SW480 (cell line): ENCODE measurements around the gene HIVEP3.

ENCODE experiments used
- DNase-seq: peaks from one replicate; pipeline ENCODE4 v3.0.0-alpha.2; 2016; ENCODE audit warnings: low spot score

HIVEP3 gene

DNA sequence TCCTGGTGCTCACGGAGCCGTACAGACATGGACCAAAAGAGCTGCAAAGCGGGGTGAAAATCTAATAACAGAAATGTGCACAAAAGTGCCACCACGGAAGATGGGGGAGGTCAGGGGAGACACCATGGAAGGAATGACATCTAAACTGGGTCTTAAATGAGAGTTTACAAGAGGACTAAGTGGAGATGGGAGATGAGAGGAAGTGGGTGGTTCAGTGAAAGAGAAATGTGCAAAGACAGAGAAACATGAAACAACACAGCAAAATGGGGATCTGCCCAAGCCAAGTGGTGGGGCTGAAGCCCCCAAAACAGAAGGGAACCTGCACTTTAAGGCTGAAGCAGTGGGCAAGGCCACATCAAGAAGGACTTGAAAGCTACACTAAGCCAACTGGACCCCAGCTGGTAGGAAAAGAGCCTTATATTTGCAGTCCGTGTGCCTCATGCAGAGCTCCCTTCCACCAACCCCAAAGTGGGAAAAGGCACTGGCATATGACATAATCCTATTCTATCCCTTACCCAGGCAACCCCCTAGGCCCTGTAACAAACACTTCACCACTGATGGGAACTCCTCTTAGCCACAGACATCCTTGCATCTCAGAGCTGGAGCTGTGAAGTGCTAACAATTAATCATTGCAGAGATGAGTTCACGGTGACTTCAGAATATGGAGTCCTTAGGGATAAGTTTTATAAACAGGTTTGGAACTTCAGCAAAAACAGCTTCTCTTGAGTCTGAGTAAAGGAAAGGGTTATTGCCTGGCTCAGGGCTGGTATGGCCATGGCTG lies 235.7 kb downstream of the HIVEP3 start:
- DNase-seq = no peak

DNA sequence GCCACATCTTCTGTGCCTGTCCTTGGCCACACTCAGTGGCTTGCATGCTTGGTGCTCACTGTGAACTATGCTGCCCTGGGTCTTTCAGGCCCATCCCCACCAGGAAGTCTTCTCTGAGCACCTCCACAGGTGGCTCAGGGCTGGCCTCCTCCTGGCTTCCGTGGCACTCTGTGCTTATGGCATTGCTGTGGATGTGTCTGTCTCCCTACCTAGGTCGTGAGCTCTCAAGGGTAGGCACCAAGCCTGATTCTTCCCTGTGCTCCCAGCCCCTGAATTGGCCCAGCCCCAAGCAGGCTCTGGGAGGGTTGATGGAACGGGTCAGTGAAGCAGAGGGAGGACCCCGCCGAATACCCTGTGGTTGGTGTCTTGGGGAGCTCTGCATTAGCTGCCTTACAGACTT lies 236.6 kb downstream of the HIVEP3 start:
- DNase-seq = no peak

DNA sequence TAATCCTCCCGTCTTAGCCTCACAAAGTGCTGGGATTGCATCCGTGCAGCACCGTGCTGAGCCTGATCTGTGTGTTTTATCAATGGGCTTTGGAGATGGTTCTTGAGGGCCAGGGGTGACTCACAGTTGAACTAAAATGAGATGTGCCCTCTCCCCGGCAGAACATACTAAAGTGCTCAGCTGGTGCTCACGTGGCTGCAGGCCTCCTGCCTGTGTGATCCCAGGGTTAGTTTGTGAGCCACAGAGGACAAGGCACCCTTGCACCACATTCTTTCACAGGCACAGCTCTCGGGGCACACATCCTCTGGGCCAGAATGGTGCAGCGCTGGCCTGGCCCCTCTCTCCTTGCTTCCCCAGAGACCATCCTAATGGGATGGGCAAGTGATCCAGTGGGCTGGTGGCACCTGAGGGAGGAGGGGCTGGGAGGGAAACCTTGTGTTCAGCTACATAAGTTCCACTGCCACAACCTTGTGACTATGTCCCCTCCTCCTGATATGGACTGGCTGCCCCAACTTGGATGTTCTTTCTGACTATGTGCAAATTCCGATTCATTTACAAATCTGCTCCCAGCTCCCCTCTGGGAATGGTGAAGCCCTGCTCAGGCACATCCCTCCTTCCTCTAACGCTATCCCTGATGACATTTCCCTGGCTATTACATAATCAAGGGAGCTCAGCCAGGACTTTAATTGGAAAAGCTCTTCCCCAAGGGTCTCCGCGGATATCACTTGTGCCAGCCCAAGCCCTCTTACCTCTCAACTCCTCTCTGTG lies 237.2 kb downstream of the HIVEP3 start:
- DNase-seq = no peak

DNA sequence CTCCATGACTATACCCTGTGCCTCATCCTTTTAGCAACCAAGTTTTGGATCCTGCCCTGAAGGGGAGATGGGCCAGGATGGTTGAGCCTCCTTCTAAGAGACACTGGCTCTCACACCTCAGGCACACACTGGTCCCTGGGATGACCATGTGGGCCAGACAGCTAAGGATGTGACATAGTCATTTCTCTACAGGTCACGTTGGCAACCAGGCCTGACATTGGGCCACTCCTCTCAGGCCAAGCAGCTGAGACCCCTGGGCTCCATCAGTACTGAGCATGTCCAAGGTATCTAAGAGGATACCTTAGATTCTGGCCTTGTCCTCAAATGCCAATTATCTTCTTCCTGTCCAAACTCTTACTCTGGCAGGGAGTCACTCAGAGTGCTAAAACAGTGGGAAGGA lies 238.7 kb downstream of the HIVEP3 start:
- DNase-seq = no peak

DNA sequence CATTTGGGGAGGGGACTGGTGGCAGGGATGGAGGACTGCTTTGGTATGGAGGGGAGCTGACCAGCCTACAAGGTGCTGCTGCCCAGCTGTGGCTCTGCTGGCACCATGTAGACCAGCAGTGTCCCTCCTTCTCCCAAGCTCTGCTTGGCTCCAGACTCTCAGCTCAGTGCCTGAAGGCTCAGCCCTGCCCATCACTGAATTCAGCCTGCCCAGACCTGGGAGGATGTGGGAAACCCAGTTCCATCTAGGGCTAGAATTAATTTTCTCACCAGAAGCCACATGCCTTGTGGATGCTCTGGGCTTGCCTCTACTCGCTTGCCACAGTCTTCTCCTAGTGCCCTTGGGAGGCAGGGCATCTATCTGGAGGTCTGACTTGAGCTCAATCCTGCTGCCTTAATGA lies 239.2 kb downstream of the HIVEP3 start:
- no peak for DNase-seq

DNA sequence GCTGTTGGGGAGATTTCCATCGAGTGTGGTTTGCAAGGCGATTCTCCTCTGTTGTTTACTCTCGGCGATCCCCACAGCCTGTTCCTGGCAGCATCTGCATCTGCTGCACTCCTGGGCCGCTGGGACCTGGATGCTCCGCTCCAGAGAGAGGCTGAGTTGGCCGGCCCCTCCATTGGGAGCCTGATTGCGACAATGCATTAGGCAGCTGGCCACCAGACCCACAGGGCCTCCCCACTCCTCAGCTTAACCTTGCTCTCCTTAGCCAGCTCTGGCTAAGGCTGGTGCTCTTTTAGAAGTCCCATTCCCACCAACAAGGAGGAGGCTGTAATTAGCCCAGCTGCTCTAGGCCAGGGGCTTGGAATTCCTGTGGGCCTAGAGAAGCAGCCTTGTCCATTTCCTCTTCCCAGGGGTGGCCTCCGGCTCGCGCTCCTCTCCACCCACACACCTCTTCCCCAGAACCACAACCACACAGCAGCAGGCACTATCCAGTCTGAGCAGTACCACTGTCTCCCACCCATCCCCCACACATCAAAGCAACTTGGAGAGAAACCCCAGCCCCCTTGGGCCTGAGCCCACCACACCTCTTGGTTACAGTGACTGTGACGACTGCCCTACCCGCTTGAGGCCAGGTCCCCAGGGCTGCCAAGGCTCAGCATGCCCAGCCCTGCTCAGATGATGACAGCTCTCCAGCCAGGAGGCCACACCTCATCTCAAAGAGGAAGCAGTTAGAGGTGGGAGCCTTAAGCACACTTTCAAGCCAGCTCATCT lies 240.4 kb downstream of the HIVEP3 start:
- DNase-seq = peak; percentile 95

DNA sequence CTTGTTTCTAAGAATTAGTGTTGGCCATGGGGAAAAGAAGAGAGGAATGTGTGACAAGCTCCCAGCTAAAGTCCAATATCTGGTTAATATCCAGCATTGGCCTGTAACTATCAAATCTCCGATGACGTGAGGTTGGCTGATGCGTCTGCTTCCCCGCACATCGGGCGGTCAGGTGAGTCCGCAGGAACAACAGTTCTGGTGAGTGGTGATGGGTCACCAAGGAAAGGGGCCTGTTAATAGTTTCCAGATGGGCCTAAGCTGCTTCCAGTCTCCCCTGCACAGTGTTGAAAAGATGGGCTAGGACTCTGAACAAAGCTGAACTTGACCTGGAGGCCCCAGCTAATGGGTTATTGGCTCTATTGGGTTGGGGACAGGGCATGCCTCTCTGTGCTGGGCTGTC lies 241.1 kb downstream of the HIVEP3 start:
- DNase-seq = no peak

DNA sequence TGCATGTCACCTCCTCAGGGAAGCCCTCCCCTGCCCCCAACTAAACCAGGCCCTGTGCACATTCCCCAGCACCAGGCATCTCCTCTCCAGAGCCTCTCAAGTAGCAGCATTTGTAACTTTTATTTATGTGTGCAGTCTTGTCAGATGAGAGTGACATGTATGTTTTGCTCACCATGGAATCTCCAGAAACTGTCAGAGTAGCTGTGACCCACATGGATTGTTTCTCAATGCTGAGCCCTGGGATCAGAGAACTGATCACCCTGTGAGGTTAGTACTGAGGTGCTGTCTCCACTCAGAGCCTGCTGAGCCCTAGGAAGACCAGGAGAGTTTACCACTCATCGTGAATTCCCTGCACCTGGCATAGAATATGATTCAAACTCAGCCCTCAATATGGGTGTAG lies 243.3 kb downstream of the HIVEP3 start:
- no peak for DNase-seq

DNA sequence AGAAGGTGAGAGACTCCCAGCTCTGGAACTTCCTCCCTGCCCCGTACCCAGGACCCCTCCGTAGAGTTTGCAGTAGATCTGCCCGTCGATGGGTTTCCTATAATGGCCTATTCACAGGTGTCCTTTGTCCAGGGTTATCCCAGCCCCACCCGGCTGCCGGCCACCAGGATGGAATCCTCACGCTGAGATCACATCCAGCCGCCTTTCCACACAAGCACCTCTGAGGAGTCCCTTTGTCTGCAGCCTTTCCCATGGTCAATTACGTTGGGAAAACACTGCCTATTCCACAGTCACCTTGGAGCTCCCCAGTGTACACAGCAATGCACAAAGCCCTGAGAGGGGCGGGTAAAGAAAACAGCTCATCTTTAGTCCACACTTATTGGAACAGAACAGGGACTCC lies 244.2 kb downstream of the HIVEP3 start:
- DNase-seq = no peak

DNA sequence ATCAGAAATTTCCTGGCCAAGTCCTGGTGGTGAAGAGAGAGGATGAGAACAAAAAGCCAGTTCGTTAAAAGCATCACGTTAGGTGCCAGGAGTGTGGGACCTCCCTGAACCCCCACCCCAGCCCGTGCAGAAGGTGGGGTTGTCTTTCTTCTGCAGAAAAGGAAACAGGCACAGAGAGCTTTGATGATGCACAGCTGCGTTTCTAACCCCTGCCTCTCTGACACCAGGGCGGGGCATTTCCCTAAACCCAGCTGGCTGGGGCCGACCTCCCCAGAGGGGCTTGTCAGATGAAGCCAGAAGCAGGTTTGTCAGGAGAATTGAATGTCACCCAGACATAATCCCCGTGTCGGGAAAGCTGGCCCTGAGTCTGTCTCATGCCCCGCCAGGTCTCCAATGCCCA lies 244.9 kb downstream of the HIVEP3 start:
- DNase-seq = no peak

DNA sequence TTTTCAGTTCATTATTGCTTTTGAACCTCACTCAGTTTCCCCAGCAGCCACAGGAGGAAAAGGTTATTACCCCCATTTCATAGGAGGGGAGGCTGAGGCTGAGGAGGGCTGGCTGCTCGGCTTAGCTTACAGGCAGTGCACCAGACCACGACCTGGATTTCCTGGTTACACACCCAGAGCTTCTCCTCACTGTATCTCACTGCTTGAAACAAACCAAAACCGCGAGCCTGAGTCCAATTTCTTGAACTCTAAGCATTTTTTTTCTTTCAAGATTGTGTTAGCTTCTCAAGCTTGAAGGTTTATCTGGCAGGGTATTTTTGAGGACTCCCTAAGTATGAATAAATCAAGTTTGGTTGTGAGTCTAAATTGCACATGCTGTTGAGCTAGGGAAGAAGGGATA lies 245.3 kb downstream of the HIVEP3 start:
- no peak for DNase-seq

DNA sequence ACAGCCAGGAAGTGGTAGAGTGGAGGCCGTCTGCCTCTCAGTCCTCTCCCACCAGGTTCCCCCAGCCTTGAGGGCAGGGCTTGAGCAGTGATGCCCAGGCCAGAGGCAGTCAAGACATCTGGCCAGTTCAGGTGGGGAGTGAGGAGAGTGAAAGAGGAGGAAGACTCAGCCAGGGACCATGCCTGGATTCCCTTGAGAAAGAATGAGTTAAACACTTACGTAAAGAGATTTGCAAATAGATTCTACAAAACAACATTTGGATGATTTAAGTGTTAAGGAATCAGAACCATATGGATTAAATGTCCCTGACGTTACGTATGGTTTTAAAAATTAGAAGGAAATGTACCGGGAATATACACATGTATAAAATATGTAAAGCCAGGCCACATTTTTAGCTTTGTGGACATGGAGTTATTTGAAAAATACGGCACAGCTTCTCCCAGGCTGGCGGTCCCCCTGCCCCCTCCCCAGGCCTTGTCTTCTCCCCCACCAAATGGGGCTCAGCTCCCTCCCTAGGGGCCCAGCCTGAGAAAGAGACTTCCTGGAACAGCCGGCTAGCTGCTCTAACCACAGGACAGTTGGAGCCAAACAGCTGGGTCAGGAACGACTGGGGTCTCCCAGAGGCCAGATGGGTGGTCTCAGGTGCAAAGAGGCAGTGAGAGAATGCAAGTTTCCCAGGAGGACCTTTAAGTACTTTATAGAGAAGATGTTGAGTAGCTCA lies 245.9 kb downstream of the HIVEP3 start:
- no peak for DNase-seq

DNA sequence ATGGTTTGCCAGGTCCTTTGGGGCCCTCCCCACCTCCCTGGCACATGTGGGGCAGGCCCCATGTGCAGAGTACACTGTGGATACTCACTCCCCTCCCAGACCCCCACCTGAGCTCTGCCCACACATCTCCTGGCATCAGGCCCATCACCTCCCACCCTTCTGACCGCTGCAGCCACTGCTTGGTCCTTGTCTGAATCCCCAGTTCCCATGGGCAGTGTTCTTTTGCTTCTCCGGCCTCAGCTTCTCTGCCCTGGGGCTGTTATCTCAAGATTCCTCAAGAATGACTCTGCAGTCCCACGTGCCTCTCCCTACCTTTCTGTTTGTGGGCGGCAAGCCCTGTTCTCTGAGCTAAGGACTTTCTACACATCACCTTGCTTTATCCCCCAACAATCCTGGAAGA lies 246.5 kb downstream of the HIVEP3 start:
- peak; percentile 40 for DNase-seq

DNA sequence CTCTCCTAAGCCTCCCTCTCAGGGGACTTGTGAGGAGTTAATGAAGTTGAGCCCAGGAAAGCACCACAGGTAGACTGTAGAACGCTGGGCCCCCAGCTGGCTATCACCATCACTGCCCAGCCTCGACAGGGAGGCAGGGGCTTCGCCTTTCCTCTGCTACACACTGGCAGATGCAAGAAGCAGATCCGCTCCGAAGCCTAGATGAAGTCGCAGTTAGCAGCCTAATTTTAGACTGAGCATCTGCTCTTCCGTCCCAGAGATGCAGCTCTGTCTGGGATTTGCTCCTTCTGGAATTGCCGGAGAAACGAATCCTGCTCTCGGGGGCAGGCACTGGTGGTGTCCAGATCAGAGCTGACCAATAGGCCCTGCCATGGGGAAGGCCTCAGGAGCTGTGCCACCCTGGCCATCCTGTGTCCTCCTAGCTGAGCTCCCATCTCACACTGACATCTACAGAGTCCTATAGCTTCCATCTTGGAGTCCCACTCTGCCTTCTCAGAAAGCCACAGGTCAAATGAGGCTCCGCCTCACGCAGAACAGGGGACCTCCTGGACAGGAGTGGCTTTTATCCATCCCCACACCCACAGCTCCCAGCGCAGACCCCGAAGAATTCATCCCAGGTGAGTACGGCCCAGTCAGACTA lies 247.5 kb downstream of the HIVEP3 start:
- DNase-seq = no peak

DNA sequence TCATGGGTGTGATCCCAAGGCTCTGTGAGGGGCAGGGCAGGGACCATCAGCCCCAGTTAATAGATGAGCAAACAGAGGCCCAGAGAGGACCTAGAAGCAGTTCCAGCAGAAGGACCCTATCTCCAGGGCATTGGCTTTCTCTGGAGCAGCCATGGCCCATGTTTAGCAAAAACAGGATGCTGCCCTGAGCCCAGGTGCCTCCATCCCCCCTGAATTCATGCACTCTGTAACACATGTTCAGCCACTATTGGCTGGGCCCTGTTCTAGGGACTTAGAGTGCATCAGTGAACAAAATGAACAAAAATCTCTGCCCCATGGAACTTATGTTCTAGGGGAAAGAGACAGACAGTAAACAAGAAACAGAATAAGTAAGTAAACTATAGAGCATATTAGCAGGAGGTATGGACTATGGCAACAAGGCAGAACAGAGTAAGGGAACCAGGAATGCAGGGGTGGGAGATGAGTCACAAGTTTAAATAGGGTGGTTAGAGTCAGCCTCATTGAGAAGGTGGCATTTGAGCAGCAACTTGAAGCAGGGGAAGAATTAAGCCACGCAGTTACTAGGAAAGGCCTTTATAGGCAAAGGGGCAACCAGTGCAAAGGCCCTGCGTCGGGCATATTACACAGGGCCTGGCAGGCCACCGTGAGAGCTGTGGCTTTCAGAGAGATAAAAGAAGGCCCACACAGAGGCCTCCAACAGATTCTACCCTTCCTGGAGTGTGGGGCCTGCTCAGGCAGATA lies 248.3 kb downstream of the HIVEP3 start:
- DNase-seq = peak; percentile 71

DNA sequence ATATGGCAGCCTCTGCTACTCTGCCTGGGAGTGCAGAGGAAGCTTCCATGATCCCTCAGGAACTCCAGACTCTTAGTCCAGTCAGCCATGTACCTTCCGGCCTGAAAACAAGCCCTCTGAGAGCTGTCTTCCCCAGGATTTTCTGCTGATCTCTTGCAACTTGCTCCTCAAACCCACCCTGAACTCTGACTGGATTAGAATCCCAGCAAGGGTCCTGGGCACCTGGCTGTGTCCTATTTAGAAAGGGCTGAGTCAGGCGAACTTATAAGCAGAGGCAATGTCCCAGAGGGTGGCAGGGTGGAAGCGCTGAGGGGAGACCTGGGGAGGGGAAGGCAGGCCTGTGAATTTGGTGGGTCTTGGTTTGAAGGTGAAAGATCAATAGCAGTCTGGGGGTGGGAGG lies 249.8 kb downstream of the HIVEP3 start:
- DNase-seq = no peak

DNA sequence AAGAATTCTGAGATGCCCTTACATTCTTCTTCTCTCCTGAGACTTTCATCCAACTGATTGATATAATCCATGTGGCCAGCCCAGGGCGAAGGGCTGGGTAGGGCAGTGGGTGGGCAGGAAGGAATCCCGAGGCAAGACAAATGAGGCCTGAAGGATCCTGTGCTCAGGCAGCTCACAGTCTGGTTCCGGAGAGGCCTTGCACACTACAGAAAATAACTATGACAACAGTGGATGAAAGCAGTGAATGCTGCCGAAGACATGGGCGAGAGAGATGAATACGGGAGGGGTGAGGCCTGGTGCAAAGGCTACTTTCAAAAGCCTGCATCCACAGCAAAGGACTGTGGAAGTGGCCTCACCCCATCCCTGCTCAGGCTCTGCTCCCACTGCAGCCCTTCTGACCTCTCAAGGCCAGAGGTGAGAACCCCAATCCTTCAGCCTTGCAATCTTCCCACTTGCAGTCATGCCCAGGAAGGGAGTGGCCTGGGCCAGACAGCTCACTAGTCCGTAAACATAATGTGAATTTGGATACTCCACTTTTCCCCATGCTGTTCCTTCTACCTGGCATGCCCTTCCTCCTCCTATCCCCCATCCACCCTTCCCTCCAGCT lies 250.6 kb downstream of the HIVEP3 start:
- DNase-seq = no peak

DNA sequence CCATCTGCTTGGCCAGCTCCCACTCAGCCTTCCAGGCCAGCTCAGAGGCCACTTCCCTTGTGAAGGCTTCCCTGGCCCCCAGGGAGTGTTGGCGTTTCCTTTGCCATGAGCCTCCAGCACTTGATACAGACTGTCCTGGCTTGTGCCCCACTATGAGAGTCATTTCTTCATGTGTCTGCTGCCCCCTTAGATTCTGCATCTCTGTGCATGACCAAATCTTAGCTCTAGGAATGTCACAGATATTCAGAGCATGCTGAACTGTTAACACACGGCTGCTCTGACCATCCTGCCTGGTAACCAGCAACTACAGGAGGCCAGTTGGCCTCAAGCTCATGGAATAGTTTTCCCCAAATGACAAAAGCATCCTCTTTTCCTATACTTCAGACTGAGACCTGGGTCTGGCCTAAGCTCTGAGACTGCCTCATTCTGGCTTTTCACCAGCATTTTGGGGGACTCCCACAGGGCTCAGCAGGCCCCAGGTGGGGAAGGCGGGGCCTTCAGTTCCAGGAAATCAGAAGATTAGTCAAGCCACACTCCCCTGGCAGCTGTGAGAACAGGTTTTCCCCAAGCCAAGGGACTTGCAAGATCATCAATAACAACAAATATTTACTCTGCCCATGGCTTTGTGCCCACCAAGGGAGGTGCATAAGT lies 251.6 kb downstream of the HIVEP3 start:
- DNase-seq = no peak

DNA sequence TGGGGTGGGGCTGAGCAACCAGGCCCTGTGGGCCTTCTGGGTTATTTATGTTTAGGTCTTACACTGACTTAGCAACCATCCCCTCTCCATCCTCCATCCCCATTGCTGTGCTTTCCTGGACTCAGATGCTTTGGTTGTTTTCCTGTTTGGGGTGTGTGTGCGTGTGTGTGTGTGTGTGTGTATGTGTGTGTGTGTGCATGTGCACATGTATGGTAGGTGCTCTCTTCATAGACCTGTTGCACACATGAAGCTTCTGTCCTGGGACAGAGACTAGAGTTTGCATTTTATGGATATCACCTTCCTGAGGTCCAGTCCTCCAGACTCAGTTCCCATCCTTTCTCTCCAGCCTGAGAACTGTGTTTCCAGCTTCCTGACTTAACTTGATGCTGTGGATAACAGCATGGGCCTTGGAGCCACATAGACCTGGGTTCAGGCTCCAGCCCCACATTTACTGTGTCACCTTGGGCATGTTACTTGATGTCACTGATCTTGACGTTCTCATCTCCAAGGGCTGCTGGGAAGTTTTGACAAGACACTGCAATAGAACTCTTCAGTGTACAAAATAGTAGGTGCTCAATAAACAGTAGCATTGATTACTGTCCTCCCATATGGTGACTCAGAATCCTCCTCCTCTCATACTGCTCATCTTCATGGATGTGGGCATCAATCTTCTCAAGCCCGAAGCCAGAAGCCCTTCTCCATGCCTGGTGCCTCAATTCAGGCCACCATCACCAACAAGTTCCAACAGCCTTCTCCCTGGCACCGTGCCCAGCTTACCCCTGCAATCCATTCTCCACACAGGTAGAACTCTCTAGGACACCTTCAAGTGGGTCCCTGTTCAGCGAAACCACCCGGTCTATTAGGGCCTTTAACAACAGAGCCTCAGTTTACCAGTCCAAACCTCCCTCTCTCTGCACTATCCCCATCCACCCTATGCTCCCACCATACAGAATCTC lies 252.5 kb downstream of the HIVEP3 start:
- DNase-seq = no peak
